ENCODE measurements around the gene CLN3. TPM values are rescaled to one million over a fixed set of nuclear protein-coding genes. Genes with fewer than 3 reads are reported as not detected.

CLN3 gene
- total and polyA plus RNA-seq, 2 of the 13 experiments (the other 11 are each of a cell fraction or from before 2014, with no cell fraction given): 23.4 to 46.8 TPM

DNA sequence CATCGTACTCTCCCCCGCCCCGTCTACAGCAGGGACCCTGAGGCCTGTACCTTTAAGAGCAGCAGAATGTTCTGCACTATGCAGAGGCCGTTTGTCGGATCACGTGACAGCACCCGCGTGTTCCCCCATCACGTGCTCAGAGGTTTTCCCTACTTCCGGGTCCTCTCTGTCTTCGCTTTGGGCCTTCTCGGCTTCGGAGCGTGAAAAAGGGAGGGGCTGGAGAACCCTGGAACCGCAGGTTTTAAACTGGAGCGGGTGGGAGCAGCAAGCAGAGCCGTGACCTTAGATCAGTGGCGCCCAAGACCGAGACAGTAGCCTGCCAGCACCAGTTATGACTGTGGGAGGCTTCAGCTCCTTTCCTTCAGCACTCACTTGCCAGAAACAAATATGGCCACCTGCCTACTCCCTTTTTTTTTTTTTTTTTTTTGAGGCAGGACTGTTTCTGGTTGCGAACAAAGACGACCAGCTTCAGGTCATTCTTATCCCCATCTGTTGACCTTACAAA lies at the start of gene CLN3 (continued):
- TF ChIP-seq TMF1 (CRISPR knock-in tag; IDR thresholded peaks at IDR 0.05; ENCODE audit: low read depth) (no peak), SP140L (CRISPR knock-in tag; IDR thresholded peaks at IDR 0.05; ENCODE audit: borderline replicate concordance) (no peak), SMARCC2 (IDR thresholded peaks at IDR 0.05) (no peak), ZNF207 (IDR thresholded peaks at IDR 0.05; ENCODE audit: borderline replicate concordance) (0 out of 2 replicates have a peak, but pooled peaks have one; percentile 45), ZSCAN25 (CRISPR knock-in tag; IDR thresholded peaks at IDR 0.05) (no peak; the same call in 1 of the 2 replicates), ASH2L (IDR thresholded peaks at IDR 0.05; ENCODE audit: insufficient read length, low read depth, low read length) (peak; percentile 96), NFIC (IDR thresholded peaks at IDR 0.05; ENCODE audit: low read length) (peak; percentile 85; the same call in 1 of the 2 replicates), ZNF484 (CRISPR knock-in tag; IDR thresholded peaks at IDR 0.05; ENCODE audit: borderline replicate concordance, low read depth) (no peak), ZNF572 (CRISPR knock-in tag; IDR thresholded peaks at IDR 0.05) (no peak), MAF1 (CRISPR knock-in tag; IDR thresholded peaks at IDR 0.05; ENCODE audit: borderline replicate concordance) (no peak), PAF1 (CRISPR knock-in tag; IDR thresholded peaks at IDR 0.05) (no peak), ZNF446 (CRISPR knock-in tag; IDR thresholded peaks at IDR 0.05) (no peak; the same call in 1 of the 2 replicates), MEIS2 (CRISPR knock-in tag; IDR thresholded peaks at IDR 0.05) (no peak; the same call in 1 of the 2 replicates), SMYD3 (CRISPR knock-in tag; IDR thresholded peaks at IDR 0.05) (no peak), SYNCRIP (IDR thresholded peaks at IDR 0.05; ENCODE audit: insufficient read depth, low read depth, low read length) (no peak), NR2F6 (IDR thresholded peaks at IDR 0.05) (peak; percentile 50), NR2F6 (CRISPR knock-in tag; IDR thresholded peaks at IDR 0.05) (peak; percentile 16; the same call in 1 of the 2 replicates), ZNF232 (CRISPR knock-in tag; IDR thresholded peaks at IDR 0.05; ENCODE audit: borderline replicate concordance) (peak; percentile 16; the same call in 1 of the 2 replicates), TAF1 (CRISPR knock-in tag; IDR thresholded peaks at IDR 0.05) (peak; percentile 43), GATA4 (IDR thresholded peaks at IDR 0.05; ENCODE audit: borderline replicate concordance, low read depth) (no peak), GTF2F1 (IDR thresholded peaks at IDR 0.05; ENCODE audit: low read length) (peak; percentile 96), NFYC (CRISPR knock-in tag; IDR thresholded peaks at IDR 0.05) (peak; percentile 44; the same call in 1 of the 2 replicates), AHR (CRISPR knock-in tag; IDR thresholded peaks at IDR 0.05) (no peak), FOSL1 (CRISPR knock-in tag; IDR thresholded peaks at IDR 0.05; ENCODE audit: borderline replicate concordance) (no peak), AGO2 (optimal IDR thresholded peaks at IDR 0.05; ENCODE audit: low read depth, low read length) (no peak), REPIN1 (CRISPR knock-in tag; IDR thresholded peaks at IDR 0.05; ENCODE audit: borderline replicate concordance, low read depth) (no peak), DNMT3B (CRISPR knock-in tag; conservative IDR thresholded peaks at IDR 0.05) (peak; percentile 81; the same call in 1 of the 2 replicates), SALL2 (CRISPR knock-in tag; IDR thresholded peaks at IDR 0.05) (no peak; the same call in 1 of the 2 replicates), ATM (IDR thresholded peaks at IDR 0.05; ENCODE audit: borderline replicate concordance) (no peak)
- TF ChIP-seq, protein P1, sequence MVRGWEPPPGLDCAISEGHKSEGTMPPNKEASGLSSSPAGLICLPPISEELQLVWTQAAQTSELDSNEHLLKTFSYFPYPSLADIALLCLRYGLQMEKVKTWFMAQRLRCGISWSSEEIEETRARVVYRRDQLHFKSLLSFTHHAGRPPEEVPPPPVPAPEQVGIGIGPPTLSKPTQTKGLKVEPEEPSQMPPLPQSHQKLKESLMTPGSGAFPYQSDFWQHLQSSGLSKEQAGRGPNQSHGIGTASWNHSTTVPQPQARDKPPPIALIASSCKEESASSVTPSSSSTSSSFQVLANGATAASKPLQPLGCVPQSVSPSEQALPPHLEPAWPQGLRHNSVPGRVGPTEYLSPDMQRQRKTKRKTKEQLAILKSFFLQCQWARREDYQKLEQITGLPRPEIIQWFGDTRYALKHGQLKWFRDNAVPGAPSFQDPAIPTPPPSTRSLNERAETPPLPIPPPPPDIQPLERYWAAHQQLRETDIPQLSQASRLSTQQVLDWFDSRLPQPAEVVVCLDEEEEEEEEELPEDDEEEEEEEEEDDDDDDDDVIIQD (CRISPR knock-in tag; IDR thresholded peaks at IDR 0.05; ENCODE audit: low read depth): no peak
- TF ChIP-seq, protein P2, sequence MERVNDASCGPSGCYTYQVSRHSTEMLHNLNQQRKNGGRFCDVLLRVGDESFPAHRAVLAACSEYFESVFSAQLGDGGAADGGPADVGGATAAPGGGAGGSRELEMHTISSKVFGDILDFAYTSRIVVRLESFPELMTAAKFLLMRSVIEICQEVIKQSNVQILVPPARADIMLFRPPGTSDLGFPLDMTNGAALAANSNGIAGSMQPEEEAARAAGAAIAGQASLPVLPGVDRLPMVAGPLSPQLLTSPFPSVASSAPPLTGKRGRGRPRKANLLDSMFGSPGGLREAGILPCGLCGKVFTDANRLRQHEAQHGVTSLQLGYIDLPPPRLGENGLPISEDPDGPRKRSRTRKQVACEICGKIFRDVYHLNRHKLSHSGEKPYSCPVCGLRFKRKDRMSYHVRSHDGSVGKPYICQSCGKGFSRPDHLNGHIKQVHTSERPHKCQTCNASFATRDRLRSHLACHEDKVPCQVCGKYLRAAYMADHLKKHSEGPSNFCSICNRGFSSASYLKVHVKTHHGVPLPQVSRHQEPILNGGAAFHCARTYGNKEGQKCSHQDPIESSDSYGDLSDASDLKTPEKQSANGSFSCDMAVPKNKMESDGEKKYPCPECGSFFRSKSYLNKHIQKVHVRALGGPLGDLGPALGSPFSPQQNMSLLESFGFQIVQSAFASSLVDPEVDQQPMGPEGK (CRISPR knock-in tag; IDR thresholded peaks at IDR 0.05): peak; percentile 45; the same call in 1 of the 2 replicates

All from HepG2 (cell line).